ENCODE results near the gene SYT8.
"Not testable (repeated sequence)": the region's sequence is repeated elsewhere in the genome, so short reads cannot be mapped to it uniquely, and the experiment has no call there.

The SYT8 gene

GRCh38 chr11:1873813-1874150 lies 39.0 kb downstream of the SYT8 start:
- not testable (repeated sequence) for DNase-seq (ENCODE audit: low spot score)

DNA sequence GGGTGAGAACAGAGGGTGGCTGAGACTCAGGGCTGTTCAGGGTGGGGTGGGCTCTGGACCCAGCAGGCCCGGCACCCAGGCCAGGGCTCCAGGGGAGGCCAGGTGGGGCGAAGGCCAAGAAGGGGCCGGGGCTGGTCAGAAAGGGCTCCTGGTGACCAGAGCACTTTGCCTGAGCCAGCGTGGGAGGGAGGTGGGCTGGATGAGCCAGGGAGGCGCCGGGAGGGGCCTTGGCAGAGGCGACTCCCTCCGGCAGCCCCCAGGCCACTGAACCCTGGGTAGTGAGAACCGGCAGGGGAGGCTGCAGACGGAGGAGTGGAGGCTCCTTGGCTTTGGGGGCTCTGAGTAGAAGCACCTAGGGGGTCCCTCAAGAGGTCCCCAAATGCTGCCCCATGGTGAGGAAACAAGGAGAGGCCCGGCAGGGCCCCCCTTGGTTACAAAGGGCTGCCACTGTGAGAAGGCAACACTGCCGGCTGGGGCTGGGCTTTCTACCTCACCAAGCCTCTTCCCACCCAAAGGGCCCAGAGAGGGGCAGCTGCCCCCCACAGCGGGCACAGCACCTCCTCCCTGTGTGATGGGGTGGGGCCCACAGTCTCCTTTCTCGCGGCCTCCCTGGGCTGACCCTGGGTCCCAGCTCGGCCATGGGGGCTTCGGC lies 39.8 kb downstream of the SYT8 start:
- not testable (repeated sequence) for DNase-seq (ENCODE audit: low spot score)

GRCh38 chr11:1875093-1875850 lies 40.5 kb downstream of the SYT8 start:
- DNase-seq (ENCODE audit: low spot score), result no peak

GRCh38 chr11:1875851-1876301 lies 41.1 kb downstream of the SYT8 start:
- DNase-seq (ENCODE audit: low spot score), result not testable (repeated sequence)

GRCh38 chr11:1876361-1877063 lies 41.7 kb downstream of the SYT8 start:
- DNase-seq (ENCODE audit: low spot score), result no peak

DNA sequence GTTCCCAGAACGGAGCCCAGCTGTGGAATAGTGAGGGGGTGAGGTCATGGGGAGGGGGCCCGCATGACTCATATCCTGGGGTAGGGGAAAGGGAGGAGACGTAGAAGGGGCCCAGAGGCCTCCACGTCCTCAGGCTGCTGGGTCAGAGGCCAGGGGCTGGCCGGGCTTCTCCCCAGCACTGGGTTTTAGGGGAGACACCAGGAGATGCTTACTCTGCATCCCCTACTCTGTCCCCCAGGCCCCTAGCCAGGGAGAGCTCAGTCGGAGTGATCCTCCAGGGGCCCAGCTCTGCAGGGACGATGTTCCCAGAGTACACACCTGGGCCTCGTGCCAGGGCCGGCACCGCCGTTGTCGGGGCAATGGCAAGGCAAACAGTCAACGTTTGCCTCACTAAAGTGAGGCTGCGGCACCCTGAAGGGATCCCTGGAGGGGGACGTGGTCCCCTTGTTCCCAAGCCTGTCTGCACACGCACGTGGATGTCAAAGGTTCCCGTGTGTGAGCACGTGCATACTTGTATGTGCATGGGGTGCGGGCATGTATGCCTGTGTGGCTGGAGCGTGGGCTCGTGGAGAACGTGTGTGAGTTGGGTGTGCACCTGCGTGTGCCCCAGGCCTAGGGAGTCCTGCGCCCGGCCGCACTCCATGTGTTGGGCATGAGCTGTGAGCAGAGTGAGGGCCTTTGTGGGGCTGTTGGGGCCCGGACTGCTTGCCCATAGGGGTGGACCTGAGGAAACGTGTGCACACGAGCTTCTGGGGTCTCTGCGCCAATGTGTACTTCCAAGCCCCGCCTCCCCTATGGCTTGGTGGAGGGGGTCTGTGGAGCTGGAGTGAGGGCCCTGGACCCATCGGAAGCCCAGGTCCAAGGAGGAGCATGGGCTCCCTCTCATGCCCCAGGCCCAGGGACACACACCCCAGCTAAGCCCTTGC lies 42.7 kb downstream of the SYT8 start:
- no peak for DNase-seq (ENCODE audit: low spot score)

DNA sequence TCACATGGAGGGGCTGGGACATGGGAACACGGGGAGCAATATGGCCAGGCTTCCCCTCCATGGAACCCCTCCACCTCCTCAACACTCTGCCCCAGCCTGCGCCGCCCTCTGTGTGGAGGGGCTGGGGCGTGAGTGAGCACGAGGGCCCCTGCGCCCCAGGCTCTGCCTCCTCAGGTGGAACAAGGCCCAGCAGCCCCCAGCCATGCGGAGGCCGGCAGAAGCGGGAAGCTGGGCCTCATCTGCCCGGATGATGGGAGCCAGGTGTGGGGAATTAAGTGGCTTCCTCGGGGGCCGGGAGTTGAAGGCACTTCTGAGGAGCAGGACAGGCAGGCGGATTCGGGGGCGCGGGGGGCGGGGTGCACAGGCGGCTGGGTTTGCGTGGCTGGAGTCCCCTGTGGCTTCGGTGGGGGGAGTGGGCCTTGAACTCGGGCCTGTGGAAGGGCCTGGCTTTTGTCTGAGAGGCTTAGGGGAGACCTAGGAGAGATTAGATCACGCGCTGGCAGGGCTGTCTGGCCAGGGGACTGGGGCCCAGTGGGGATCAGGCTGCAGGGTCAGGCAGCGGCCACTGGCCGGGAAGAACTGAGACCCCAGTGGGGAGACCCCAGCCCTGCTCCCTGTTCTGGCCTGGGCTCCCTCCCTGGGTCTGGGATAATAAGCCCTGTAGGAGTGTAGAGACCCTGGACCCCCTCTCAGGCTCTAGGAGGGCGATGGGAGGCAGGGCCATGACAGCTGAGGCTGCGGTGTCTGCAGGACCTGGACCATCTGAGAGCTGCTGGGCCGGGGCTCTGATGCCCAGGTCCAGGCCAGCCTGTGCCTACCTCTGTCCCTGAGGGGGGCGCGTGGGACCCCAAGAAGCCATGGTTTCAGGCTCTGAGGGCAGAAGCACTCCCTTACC lies 43.6 kb downstream of the SYT8 start:
- no peak for DNase-seq (ENCODE audit: low spot score)

DNA sequence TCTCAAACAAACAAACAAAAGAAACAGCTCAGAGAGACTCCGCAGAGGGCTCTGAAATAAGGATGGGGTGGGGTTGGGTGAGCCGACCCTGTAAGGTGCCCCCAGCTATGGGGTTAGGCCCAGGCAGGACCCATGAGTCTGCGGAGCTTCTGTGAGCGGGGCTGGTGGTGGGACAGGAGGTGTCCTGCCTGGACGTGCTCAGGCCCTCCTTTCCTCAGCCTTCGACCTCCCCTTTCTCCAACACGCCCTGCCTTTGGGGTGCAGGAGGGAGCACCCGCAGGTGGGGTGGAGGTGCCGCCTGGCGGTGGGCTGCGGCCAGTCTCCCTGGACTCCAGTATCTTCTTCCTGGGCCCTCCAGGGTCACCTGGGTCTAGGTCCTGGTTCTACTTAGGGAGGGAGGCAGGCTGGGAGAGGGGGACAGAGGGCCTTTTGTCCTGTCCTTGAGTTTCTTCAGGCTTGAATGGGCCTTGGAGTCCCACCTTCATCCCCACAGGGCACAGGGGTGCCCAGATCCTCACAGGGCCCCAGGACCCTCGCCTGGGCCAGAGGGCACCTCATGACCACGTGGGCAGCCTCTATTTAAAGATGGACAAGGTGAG lies 44.7 kb downstream of the SYT8 start:
- no peak for DNase-seq (ENCODE audit: low spot score)

GRCh38 chr11:1879941-1880720 lies 45.3 kb downstream of the SYT8 start:
- DNase-seq (ENCODE audit: low spot score), result no peak

- DNase-seq (ENCODE audit: low spot score), result no peak
Observed at GRCh38 chr11:1880746-1881441, 46.1 kb downstream of the SYT8 start.

GRCh38 chr11:1881442-1882264 lies 46.9 kb downstream of the SYT8 start:
- DNase-seq (ENCODE audit: low spot score), result no peak

- DNase-seq (ENCODE audit: low spot score), result peak; percentile 80
Observed at GRCh38 chr11:1882265-1883238, 47.8 kb downstream of the SYT8 start.

GRCh38 chr11:1883346-1884302 lies 48.8 kb downstream of the SYT8 start:
- no peak for DNase-seq (ENCODE audit: low spot score)

DNA sequence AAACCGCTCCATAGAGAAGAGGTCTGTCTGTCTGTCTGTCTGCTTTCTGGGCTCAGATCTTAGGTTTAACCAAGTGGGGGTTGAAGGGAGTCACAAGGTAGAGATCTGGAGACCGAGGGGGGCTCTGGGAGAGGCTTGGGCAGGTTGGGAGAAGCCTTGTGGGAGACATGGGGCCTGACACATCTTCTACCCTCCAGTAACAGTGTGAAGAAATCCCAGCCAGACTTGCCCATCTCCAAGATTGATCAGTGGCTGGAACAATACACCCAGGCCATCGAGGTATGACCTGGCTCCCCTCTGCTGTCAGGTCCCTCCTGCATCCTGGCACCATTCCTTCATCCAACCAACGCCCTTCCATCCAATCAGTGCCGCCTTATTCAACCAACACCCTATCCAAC lies 49.5 kb downstream of the SYT8 start:
- DNase-seq (ENCODE audit: low spot score), result no peak

- DNase-seq (ENCODE audit: low spot score), result not testable (repeated sequence)
Observed at GRCh38 chr11:1886551-1886950, 51.8 kb downstream of the SYT8 start.

Measured in hematopoietic multipotent progenitor cell treated with erythropoietin and hydrocortisone succinate and interleukin-3 and kit ligand, for 17 days (in vitro differentiated cells).